Germinal center (tissue), 1 donor: ENCODE results near the gene CYB561A3.

Experiments
- DNase-seq: peaks from one replicate; pipeline ENCODE4 v3.0.0; 2012; ENCODE audit warnings: mixed read lengths, low spot score

Gene CYB561A3

DNA sequence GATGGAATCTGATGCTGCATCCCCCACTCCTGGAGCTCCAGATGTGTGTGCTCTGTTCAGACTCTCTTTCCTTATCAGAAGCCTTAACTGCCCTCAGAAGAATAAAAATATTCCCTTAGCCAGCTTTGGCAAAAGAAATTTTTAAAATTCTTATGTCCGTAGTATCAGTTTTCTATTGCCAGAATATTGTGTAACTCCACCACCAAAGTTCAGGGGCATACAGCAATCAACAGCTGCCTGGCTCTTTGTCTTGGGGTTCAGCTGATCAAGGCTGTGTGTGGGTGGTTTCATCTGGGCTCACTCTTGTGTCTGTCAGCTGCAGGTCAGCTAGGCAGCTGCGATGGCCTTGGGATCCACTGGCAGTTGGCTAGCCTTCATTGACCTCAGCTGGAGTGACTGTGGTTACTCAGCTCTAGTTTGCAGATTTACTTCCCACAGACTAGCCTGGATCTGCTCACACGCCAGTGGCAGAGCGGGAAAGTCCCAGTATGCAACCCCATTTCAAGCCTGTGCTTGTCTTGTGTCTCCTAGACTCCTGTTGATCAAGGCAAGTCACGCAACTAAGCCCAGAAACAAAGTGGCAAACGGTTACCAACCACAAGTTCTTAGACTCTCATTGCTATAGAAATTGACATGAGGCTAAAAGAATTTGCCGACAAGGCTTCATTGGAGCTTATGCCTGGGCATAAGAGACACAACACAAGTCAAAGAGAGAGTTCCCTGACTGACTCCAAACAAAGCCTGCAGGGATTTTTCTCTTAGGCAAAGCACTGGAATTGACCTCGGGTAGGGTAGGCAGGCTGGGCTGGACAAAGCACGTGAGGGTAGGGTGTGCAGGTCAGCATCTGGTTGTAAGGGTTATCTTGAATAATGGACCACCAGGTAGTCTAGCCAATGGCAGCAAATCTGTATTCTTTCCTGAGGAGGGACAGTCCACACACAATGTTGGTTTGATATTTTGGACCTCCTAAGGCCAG is 8.0 kb upstream of the CYB561A3 start:
- DNase-seq, result no peak

DNA sequence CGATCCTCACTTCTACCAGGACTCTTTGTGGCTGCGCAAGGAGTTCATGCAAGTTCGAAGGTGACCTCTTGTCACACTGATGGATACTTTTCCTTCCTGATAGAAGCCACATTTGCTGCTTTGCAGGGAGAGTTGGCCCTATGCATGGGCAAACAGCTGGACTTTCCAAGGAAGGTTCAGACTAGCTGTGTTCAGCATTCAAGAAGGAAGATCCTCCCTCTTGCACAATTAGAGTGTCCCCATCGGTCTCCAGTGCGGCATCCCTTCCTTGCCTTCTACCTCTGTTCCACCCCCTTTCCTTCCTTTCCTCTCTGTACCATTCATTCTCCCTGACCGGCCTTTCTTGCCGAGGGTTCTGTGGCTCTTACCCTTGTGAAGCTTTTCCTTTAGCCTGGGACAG is 7.0 kb upstream of the CYB561A3 start:
- no peak for DNase-seq

DNA sequence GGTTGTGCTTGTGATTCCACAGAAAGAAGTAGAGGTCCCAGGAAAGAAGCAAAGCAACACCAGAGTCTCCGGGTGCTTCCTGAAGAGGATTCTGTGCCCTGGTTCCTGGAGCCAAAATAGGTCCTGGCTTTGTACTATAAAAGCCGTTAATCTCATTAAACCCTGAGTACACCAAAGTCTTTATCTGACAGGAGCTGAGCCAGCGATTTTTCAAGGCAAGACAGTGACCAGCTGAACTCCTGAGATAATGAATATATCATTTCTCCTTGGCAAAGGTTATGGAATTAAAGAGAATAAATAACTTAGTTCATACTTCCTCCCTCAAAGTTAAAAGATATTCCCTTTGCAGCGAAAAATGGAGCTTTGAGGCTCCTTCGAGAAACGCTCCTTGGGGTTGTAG is 5.7 kb upstream of the CYB561A3 start:
- DNase-seq, result no peak

DNA sequence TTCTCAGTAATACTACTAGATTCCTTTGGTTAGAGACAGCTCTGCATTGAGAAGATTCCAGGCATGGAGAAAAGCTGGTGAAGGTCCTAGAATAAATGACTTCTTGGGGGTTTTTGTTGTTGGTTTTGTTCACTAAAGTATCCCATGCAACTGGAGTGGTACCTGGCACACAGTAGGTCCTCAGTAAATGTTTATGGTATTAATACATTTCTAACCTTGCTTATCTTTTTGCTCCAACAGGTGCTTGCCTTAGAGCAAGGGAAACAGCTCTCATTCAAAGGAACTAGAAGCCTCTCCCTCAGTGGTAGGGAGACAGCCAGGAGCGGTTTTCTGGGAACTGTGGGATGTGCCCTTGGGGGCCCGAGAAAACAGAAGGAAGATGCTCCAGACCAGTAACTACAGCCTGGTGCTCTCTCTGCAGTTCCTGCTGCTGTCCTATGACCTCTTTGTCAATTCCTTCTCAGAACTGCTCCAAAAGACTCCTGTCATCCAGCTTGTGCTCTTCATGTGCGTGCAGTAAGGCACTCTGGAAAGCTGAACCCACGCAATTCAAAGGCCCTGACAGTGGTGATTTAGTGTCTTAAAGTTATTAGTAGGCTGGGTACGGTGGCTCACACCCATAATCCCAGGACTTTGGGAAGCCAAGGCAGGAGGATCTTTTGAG is 2.5 kb upstream of the CYB561A3 start:
- no peak for DNase-seq

DNA sequence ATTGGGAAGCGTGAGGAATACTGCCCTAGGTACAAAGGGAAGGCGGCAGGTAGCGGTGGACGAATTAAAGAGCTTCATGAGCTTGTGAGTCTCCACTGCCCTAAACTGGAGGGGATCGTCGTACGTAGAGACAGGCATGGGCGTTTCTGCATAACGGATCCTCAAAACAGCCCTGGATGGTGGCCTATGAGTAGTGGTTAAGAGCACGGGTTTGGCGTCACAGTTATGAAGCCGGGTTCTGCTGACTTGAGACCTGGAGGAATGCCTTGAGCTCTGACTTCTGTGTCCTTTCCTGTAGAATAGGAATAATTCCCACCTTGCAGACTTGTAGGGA is 827 bp upstream of the CYB561A3 start:
- DNase-seq, result peak; percentile 46

DNA sequence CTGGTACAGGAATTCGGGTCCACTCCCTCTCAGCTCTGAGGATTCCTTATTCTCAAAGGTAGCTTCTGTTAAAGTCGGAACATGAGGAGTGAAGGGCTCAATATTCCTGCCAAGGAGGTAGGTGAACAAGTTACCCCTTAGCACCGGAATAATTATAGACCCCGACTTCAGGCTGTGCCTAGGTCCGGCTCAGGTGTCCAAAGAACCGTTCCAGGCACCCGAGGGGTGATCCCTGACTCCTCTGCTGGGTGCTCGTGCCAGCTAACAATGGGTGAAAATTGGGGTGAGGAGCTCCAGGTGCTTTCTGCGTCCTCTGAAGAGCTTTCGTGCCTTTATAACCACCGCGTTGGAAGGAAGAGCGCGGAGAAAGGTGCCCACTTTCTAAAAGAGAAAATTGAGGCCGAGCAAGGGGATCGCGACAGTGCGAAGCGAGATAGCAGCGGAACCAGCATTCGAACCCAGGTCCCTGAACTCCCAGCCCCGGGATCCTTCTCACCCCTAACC is 393 bp downstream of the CYB561A3 start:
- DNase-seq, result no peak

DNA sequence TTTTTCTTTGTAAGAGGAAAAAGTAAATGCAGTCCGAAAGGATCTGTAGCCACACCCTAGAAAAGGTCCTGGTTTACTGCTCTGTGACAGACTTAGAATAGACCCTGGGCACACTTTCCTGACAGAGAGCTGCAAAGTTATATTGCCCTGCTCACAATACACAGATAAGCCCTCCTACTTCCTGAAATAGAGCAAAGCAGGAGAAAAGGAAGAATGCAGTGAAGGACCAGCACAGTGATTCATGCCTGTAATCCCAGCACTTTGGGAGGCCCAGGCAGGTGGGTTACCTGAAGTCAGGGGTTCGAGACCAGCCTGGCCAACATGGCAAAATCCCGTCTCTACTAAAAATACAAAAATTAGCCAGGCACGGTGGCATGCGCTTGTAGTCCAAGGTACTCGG is 2.2 kb downstream of the CYB561A3 start:
- no peak for DNase-seq

DNA sequence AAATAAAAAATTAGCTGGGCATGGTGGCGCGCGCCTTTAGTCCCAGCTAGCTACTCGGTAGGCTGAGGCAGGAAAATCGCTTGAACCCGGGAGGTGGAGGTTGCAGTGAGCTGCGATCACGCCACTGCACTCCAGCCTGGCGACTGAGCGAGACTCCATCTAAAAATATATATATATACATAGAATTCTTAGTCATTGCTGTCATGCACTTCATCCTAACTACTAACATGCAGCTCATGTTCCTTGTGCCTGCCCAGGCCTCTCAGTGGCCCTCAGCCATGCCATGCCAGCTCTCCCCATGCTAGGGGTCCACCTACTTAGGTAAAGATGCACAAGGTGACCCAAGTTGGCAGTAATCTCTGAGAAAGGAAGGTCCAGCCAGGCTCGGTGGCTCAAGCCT is 3.1 kb downstream of the CYB561A3 start:
- no peak for DNase-seq

GRCh38 chr11:61357894-61358239 is 3.8 kb downstream of the CYB561A3 start:
- DNase-seq, result no peak

DNA sequence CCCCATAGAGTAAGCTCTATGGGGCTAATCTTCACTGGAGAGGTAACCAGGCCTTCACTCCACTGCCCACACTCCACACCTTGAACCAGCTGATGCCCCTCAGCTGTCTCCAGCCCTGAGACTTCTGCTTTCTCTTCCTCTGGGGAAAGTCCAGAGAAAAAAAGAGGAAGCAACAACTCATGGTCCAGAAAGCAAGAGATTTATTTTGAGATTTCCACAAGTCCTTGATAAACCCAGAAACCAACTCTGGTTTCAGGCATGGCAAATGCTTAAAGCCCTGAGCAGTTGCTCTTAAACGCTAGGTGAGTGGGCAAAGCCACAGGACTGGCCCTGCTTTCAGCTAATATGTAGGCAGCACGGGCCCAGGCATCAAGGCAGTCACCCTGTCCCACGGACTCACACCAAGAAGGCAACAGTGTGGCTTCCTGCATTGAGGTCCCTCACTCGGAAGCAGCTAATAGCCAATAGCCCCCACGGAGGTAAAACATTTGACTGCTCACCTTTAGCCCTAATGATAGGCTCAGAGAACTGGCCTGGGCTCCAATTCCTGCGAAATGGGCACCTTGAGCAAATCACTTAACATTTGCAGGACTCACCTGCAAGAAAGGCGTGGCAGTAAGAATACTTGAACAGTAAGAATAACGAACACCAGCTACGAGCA is 4.3 kb downstream of the CYB561A3 start:
- peak; percentile 69 for DNase-seq

DNA sequence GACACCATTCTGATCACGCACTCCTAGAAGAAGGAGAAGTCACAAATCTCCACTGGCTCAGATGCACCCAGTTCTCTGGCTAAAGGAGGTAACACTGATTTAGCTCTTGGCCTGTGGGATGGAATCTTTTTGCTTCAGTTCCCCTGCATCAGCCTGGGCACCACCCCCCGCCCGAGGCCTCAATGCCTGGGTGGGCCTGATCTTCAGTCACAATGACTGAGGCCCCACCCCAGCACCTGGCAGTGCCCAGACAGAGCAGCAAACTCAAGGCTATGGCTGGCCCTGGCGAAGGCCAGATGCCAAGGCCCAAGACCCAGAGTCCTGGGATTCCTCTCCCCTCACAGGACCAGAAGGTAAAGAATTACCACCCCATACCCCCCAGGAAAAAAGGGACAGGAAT is 5.0 kb downstream of the CYB561A3 start:
- DNase-seq, result peak; percentile 53

DNA sequence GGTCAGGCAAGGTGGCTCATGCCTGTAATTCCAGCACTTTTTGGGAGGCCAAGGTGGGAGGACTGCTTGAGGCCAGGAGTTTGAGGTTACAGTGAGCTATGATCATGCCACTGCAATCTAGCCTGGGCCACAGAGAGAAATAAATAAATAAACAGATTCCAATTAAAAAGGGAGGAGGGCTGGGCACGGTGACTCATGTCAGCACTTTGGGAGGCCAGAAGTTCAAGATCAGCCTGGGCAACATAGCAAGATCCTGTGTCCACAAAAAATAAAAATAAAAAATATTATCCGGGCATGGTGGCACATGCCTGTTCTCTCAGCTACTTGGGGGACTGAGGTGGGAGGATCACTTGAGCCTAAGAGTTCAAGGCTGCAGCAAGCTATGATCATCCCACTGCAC is 7.5 kb downstream of the CYB561A3 start:
- no peak for DNase-seq

- DNase-seq, result no peak
These were observed 8.3 kb downstream of the CYB561A3 start for GRCh38 chr11:61353131-61354067.

DNA sequence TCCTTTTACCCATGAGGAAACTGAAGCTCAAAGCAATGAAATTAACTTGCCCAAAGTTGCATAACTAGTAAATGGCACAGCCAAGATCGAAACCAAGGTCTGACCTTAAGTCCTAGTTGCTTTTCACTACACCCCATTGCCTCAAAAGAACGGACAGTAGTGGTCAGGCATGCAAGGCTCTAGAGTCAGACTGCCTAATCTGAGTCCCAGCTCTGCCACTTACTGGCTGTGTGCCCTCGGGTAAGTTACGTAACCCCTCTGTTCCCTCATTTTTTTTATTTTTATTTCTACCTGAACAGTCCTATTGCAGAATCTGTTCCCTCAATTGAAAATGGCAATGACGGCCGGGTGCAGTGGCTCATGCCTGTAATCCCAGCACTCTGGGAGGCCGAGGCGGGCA is 9.6 kb downstream of the CYB561A3 start:
- no peak for DNase-seq

- DNase-seq, result no peak
These were observed 10.9 kb downstream of the CYB561A3 start for GRCh38 chr11:61350803-61351202.

DNA sequence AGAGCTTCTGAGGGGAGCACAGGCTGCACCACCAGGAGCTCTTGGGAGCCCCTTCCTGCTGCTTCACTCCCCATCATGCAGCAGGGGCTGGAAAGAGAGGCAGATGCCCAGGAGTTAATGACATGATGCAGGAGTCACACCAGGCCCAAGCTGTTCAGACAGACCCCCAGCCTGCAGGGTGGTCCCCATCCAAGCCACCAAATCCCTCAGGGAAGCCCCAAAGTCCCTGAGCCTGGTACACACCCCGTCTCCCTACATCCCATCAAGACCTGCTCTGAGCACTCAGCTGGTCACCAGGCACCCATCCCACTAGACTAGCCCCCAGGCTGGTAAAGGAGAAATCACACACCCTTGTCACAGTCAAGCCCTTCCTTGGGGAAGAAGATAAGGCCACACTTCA is 11.3 kb downstream of the CYB561A3 start:
- DNase-seq, result no peak

DNA sequence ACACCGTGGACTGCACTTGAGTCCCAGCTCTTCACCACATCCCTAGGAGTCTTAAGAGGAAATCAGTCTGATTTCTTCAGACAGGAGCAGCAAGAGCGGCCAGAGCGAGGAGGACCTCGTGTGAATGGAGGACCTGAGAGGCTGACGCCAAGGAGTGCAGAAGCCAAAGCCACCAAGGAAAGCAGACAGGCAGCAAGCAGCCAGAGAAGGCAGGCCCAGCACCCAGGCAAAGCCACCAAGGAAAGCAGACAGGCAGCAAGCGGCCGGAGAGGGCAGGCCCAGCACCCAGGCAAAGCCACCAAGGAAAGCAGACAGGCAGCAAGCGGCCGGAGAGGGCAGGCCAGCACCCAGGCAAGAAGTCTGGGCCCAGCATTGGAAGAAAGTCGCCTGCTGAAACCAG is 11.8 kb downstream of the CYB561A3 start:
- no peak for DNase-seq

DNA sequence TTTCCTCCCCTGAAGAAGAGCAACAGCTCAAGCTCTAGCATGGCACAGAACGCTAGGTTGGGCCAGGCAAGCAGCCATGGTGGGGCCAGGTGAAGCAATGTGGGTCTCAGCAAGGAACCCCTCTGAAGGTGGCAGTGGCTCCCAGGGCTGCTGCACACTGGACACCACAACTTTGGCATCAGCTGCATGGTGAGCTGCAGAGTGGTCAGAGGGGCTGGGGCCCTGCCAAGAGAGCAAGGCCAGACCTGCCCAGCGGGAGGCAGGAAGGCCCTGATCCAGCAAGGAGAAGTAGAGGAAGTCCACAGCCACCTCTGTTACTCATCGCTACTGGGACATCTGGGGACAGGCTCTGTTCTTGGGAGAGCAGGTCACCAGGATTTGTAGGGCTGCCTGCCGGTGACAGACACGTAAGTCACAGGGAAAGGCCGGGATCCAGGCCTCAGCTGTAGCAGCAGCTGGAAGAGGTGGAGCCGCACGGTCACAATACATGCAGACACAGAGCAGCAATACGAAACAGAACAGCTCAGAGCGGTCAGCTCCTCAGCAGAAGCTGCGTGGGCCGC is 12.4 kb downstream of the CYB561A3 start:
- no peak for DNase-seq

GRCh38 chr11:61347916-61348461 is 13.7 kb downstream of the CYB561A3 start:
- DNase-seq, result no peak

- no peak for DNase-seq
These were observed 15.5 kb downstream of the CYB561A3 start for GRCh38 chr11:61345954-61346843.
